HCT116 (cell line): ENCODE data around the gene RPRD1B. TPM values are rescaled to one million over a fixed set of nuclear protein-coding genes. Genes with fewer than 3 reads are reported as not detected.

ENCODE experiments used
- ATAC-seq: fragments of 200-7000 bp; cut with Tn5 transposase; 2 replicates; pipeline ENCODE4 v1.9.1; 2020; ENCODE audit warnings: mild to moderate bottlenecking, moderate library complexity
- BruUV-seq: library from RNA; stranded (reverse); fragments of 400-500 nt; replicated peaks from 2 replicates; lab custom pipeline; 2021; lab: Mats Ljungman, UMichigan
- CTCF ChIA-PET: fragments of 300-600 bp; sonication (Branson Sonifier 250); formaldehyde crosslinking; loops from one replicate; lab custom pipeline; 2021; ENCODE audit warnings: antibody characterized with exemption; lab: Charles Lee
- POLR2A ChIA-PET: fragments of 300-600, 350-600 bp; sonication (Branson Sonifier 250); formaldehyde crosslinking; loops from one replicate; lab custom pipeline; 2021; ENCODE audit warnings: antibody characterized with exemption; lab: Charles Lee
- RAD21 ChIA-PET, 2 experiments: fragments of 300-600 bp; sonication (Branson Sonifier 250); formaldehyde crosslinking; loops; one replicate each; lab custom pipeline; 2023; ENCODE audit warnings: low total read pairs in 2 of 2; ENCODE audit not compliant: uncharacterized antibody in 2 of 2, unreplicated experiment in 2 of 2, low non-redundant PET in 1 of 2; lab: Charles Lee
- DNase-seq: peaks from one replicate; pipeline ENCODE4 v3.0.0-alpha.2; 2010; ENCODE audit warnings: low read depth, low spot score
- H2AFZ ChIP-seq: fragments of 200-600 bp; shearing (Covaris generic), sonication (generic); 2 replicates; pipeline ENCODE4 v1.6.1; 2017; ENCODE audit warnings: low read depth, mixed run types, mixed read lengths, antibody characterized with exemption, low read length; ENCODE audit not compliant: poor library complexity, severe bottlenecking
- H3K27ac ChIP-seq: 2 replicates; pipeline ENCODE4 v1.5.1; 2012; ENCODE audit warnings: low read depth, low read length
- H3K27me3 ChIP-seq: fragments of 200-600 bp; sonication (generic); 2 replicates; pipeline ENCODE4 v1.6.1; 2016; ENCODE audit warnings: mixed run types, low read length, mixed read lengths; ENCODE audit not compliant: insufficient read depth
- H3K36me3 ChIP-seq, 2 experiments: fragments of 200-500 bp in 1 of 2; fragments of 200-600 bp in 1 of 2; sonication (Bioruptor generic) in 1 of 2; sonication (generic) in 1 of 2; 2 replicates each; pipeline versions ENCODE4 v1.5.1 to v1.6.1; 2014 to 2016; ENCODE audit warnings: low read length in 2 of 2, inconsistent platforms in 1 of 2, mixed read lengths in 1 of 2, mixed run types in 1 of 2; ENCODE audit not compliant: insufficient read depth in 2 of 2, control insufficient read depth in 1 of 2
- H3K4me1 ChIP-seq, 2 experiments: fragments of 200-600 bp in 1 of 2; sonication (generic) in 1 of 2; 2 replicates each; pipeline versions ENCODE4 v1.5.1 to v1.6.1; 2012 to 2017; ENCODE audit warnings: low read length in 2 of 2, inconsistent platforms in 1 of 2, mild to moderate bottlenecking in 1 of 2, mixed read lengths in 1 of 2, mixed run types in 1 of 2, moderate library complexity in 1 of 2; ENCODE audit not compliant: insufficient read depth in 2 of 2, control insufficient read depth in 1 of 2
- H3K4me2 ChIP-seq: fragments of 200-600 bp; sonication (generic); 2 replicates; pipeline ENCODE4 v1.6.1; 2017; ENCODE audit warnings: mixed run types, low read length, mixed read lengths
- H3K4me3 ChIP-seq, 2 experiments: fragments of 200-600 bp in 1 of 2; sonication (generic) in 1 of 2; replicated peaks in 1 of 2; 2 replicates each; pipeline ENCODE4 v1.5.1; 2011 to 2016; ENCODE audit warnings: low read length in 2 of 2, control low read depth in 1 of 2, low read depth in 1 of 2, mild to moderate bottlenecking in 1 of 2, mixed read lengths in 1 of 2, mixed run types in 1 of 2
- H3K79me2 ChIP-seq: fragments of 200-600 bp; sonication (generic); 2 replicates; pipeline ENCODE4 v1.6.1; 2017; ENCODE audit warnings: mild to moderate bottlenecking, mixed run types, low read length, moderate library complexity, mixed read lengths; ENCODE audit not compliant: insufficient read depth
- H3K9ac ChIP-seq: fragments of 200-600 bp; sonication (generic); 2 replicates; pipeline ENCODE4 v1.6.1; 2016; ENCODE audit warnings: low read length, mixed read lengths
- H3K9me2 ChIP-seq: fragments of 200-600 bp; sonication (generic), shearing (Covaris generic); 2 replicates; pipeline ENCODE4 v1.6.1; 2017; ENCODE audit warnings: mixed run types, mild to moderate bottlenecking, moderate library complexity; ENCODE audit not compliant: insufficient read depth
- H3K9me3 ChIP-seq, 2 experiments: fragments of 200-500 bp in 1 of 2; fragments of 200-600 bp in 1 of 2; sonication (Bioruptor generic) in 1 of 2; sonication (generic) in 1 of 2; 2 replicates each; pipeline ENCODE4 v1.6.1; 2014 to 2017; ENCODE audit warnings: low read length in 2 of 2, mixed read lengths in 2 of 2, inconsistent platforms in 1 of 2, low read depth in 1 of 2, mild to moderate bottlenecking in 1 of 2, mixed run types in 1 of 2, moderate library complexity in 1 of 2; ENCODE audit not compliant: control insufficient read depth in 1 of 2, insufficient read depth in 1 of 2
- H4K20me1 ChIP-seq: fragments of 200-600 bp; sonication (generic), shearing (Covaris generic); 2 replicates; pipeline ENCODE4 v1.6.1; 2017; ENCODE audit warnings: mixed run types, mild to moderate bottlenecking, moderate library complexity; ENCODE audit not compliant: insufficient read depth
- CEBPB ChIP-seq: IDR thresholded peaks from 2 replicates; pipeline ENCODE4 v1.6.1; 2012; ENCODE audit warnings: low read depth
- CTCF ChIP-seq, 3 experiments: fragments of 200-600 bp in 1 of 3; sonication (generic) in 1 of 3; IDR thresholded peaks in 2 of 3; conservative IDR thresholded peaks in 1 of 3; 2 replicates each; pipeline ENCODE4 v1.5.1; 2012 to 2017; ENCODE audit warnings: low read depth in 2 of 3, low read length in 2 of 3, antibody characterized with exemption in 1 of 3, borderline replicate concordance in 1 of 3, control low read depth in 1 of 3, mild to moderate bottlenecking in 1 of 3, mixed read lengths in 1 of 3, mixed run types in 1 of 3, moderate library complexity in 1 of 3; ENCODE audit not compliant: insufficient read depth in 1 of 3
- ELF1 ChIP-seq: IDR thresholded peaks from 2 replicates; pipeline ENCODE4 v1.6.1; 2012; ENCODE audit warnings: low read depth, borderline replicate concordance
- MAX ChIP-seq: IDR thresholded peaks from 2 replicates; pipeline ENCODE4 v1.6.1; 2012
- RAD21 ChIP-seq: IDR thresholded peaks from 2 replicates; pipeline ENCODE4 v1.6.1; 2012; ENCODE audit warnings: low read depth, mild to moderate bottlenecking
- REST ChIP-seq: IDR thresholded peaks from 2 replicates; pipeline ENCODE4 v1.6.1; 2012; ENCODE audit warnings: low read depth
- SIN3A ChIP-seq: IDR thresholded peaks from 2 replicates; pipeline ENCODE4 v1.6.1; 2012; ENCODE audit warnings: low read depth
- YY1 ChIP-seq: IDR thresholded peaks from 2 replicates; pipeline ENCODE4 v1.6.1; 2011; ENCODE audit warnings: low read length, low read depth, moderate library complexity, mild to moderate bottlenecking; ENCODE audit not compliant: insufficient replicate concordance; ENCODE audit errors: extremely low read depth
- ZFX ChIP-seq: fragments of 450-650 bp; IDR thresholded peaks from 2 replicates; pipeline ENCODE4 v1.6.1; 2017
- ZNF274 ChIP-seq: fragments of 200-500 bp; sonication (Bioruptor generic); IDR thresholded peaks from 2 replicates; pipeline ENCODE4 v1.6.1; 2014; ENCODE audit warnings: mild to moderate bottlenecking, low read depth, low read length, inconsistent platforms
- intact Hi-C: fragments of 100-400 bp; cut with micrococcal nuclease; formaldehyde crosslinking; loops from 2 replicates; pipeline ENCODE4 v1.10.0; 2022
- total RNA-seq: library from RNA; stranded (reverse); gene quantifications from one replicate; pipeline ENCODE4 v1.2.1, GENCODE V29; 2021; ENCODE audit not compliant: unreplicated experiment

RPRD1B gene
- total RNA-seq, 1 experiment from 2014 or later, result 30.7 TPM

- no peak overlapping the region for H3K4me2 ChIP-seq
- H3K27me3 ChIP-seq, result no peaks in the 10 kb centered on the region
- intact Hi-C loops, result no loop called here
- no TSS peak for BruUV-seq
- no peak overlapping the region for H3K9ac ChIP-seq
- H3K27ac ChIP-seq, result no peak overlapping the region
- no peaks in the 10 kb centered on the region for H4K20me1 ChIP-seq
- POLR2A ChIA-PET, result no interaction called here
- peaks cover 19 to 42% of the 10 kb centered on the region in 2 experiments for H3K4me1 ChIP-seq
- no peak overlapping the region for H2AFZ ChIP-seq
- CTCF ChIA-PET, result no interaction called here
- TF ChIP-seq ELF1 (no peak), ZFX (no peak), REST (no peak), CEBPB (no peak), MAX (no peak), CTCF (IDR thresholded peaks at IDR 0.05 in 2 of 3, conservative IDR thresholded peaks at IDR 0.05 in 1 of 3; ENCODE audit: borderline replicate concordance in 1 of 3, insufficient read depth in 1 of 3, low read depth in 2 of 3, low read length in 2 of 3) (no peak), RAD21 (no peak), ZNF274 (no peak), YY1 (no peak), SIN3A (no peak)
- H3K79me2 ChIP-seq, result no peaks in the 10 kb centered on the region
- H3K9me2 ChIP-seq, result no peaks in the 10 kb centered on the region
- H3K9me3 ChIP-seq, result no peaks in the 10 kb centered on the region
- ATAC-seq (no peak), DNase-seq (no peak)
- no peaks in the 10 kb centered on the region for H3K36me3 ChIP-seq
- H3K4me3 ChIP-seq, result no peak overlapping the region
- RAD21 ChIA-PET, result no interaction called here
Measured at GRCh38 chr20:38121741-38122140, 88.2 kb downstream of the RPRD1B start.
